Measurements from ENCODE around the gene CAMK2B. TPM values are rescaled to one million over a fixed set of nuclear protein-coding genes. Genes with fewer than 3 reads are reported as not detected.
A peak's percentile ranks its signal among the peaks of the same experiment; 100 is the strongest.

Gene CAMK2B
- total RNA-seq, 1 experiment from 2014 or later, result 0.34 TPM

DNA sequence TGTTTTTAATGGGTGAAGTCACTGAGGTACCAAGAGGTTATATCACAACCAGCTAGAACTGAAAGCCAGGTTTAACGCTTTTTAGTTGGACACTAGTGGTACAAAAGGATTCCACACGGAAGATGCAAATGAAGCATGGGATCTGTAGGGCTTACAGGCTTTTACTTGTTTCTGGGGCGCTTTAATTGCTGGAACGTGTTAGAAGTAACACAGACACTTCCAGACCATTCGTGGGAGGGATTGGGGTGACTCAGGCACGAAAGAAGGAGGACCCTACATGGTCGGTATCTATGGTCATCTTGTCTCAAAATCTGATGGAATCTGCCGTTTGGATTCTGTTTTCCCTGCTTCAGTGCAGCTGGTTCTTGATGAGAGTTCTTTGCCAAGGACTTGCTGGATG lies 123.6 kb downstream of the CAMK2B start:
- TF ChIP-seq, protein P1, sequence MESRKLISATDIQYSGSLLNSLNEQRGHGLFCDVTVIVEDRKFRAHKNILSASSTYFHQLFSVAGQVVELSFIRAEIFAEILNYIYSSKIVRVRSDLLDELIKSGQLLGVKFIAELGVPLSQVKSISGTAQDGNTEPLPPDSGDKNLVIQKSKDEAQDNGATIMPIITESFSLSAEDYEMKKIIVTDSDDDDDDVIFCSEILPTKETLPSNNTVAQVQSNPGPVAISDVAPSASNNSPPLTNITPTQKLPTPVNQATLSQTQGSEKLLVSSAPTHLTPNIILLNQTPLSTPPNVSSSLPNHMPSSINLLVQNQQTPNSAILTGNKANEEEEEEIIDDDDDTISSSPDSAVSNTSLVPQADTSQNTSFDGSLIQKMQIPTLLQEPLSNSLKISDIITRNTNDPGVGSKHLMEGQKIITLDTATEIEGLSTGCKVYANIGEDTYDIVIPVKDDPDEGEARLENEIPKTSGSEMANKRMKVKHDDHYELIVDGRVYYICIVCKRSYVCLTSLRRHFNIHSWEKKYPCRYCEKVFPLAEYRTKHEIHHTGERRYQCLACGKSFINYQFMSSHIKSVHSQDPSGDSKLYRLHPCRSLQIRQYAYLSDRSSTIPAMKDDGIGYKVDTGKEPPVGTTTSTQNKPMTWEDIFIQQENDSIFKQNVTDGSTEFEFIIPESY (IDR thresholded peaks at IDR 0.05; ENCODE audit: extremely low read depth, insufficient replicate concordance, low read length), result no peak
- TF ChIP-seq, protein P2, sequence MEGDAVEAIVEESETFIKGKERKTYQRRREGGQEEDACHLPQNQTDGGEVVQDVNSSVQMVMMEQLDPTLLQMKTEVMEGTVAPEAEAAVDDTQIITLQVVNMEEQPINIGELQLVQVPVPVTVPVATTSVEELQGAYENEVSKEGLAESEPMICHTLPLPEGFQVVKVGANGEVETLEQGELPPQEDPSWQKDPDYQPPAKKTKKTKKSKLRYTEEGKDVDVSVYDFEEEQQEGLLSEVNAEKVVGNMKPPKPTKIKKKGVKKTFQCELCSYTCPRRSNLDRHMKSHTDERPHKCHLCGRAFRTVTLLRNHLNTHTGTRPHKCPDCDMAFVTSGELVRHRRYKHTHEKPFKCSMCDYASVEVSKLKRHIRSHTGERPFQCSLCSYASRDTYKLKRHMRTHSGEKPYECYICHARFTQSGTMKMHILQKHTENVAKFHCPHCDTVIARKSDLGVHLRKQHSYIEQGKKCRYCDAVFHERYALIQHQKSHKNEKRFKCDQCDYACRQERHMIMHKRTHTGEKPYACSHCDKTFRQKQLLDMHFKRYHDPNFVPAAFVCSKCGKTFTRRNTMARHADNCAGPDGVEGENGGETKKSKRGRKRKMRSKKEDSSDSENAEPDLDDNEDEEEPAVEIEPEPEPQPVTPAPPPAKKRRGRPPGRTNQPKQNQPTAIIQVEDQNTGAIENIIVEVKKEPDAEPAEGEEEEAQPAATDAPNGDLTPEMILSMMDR (IDR thresholded peaks at IDR 0.05 in 2 of 3, conservative IDR thresholded peaks at IDR 0.05 in 1 of 3; ENCODE audit: borderline replicate concordance in 1 of 3, insufficient read depth in 1 of 3, low read depth in 2 of 3, low read length in 2 of 3), result no peak
- TF ChIP-seq SP1 (IDR thresholded peaks at IDR 0.05; ENCODE audit: low read depth), result 0 out of 2 replicates have a peak, but pooled peaks have one; percentile 10
- no peaks in the 10 kb centered on the region for H3K9me2 ChIP-seq (ENCODE audit: insufficient read depth)
- intact Hi-C loops (cut with micrococcal nuclease), result no loop called here
- ATAC-seq (no peak), DNase-seq (ENCODE audit: low read depth, low spot score) (no peak)
- POLR2A ChIA-PET, result no interaction called here
- peaks cover 8 to 10% of the 10 kb centered on the region in 2 experiments; a peak in 2 of 4 replicates for H3K4me1 ChIP-seq (ENCODE audit: control insufficient read depth in 1 of 2, insufficient read depth in 2 of 2, low read length in 2 of 2)
- no peak overlapping the region for H2AFZ ChIP-seq (ENCODE audit: low read depth, low read length, poor library complexity, severe bottlenecking)
- H3K4me3 ChIP-seq (replicated peaks in 1 of 2; ENCODE audit: low read depth in 1 of 2, low read length in 2 of 2), result peak overlapping the region; percentile 95 to 98
- no peaks in the 10 kb centered on the region for H3K27me3 ChIP-seq (ENCODE audit: insufficient read depth, low read length)
- H3K9ac ChIP-seq (ENCODE audit: low read length), result peak overlapping the region; percentile 82
- H3K79me2 ChIP-seq (ENCODE audit: insufficient read depth, low read length), result peaks cover 56% of the 10 kb centered on the region
- RAD21 ChIA-PET (ENCODE audit: low non-redundant PET in 1 of 2, low total read pairs in 2 of 2, uncharacterized antibody in 2 of 2, unreplicated experiment in 2 of 2), result no interaction called here
- CTCF ChIA-PET, result interaction anchor here (0.6 kb wide), 1 partner anchor 38 kb away, joined by 3 read pairs; no protein-coding TSS in a partner anchor
- H3K9me3 ChIP-seq (ENCODE audit: control insufficient read depth in 1 of 2, insufficient read depth in 1 of 2, low read depth in 1 of 2, low read length in 2 of 2), result no peaks in the 10 kb centered on the region
- no peak overlapping the region for H3K27ac ChIP-seq (ENCODE audit: low read depth, low read length)
- BruUV-seq (replicated peaks), result no TSS peak
- no peaks in the 10 kb centered on the region for H4K20me1 ChIP-seq (ENCODE audit: insufficient read depth)
- peaks cover 16 to 19% of the 10 kb centered on the region in 2 experiments; a peak in 3 of 4 replicates for H3K36me3 ChIP-seq (ENCODE audit: control insufficient read depth in 1 of 2, insufficient read depth in 2 of 2, low read length in 2 of 2)
- H3K4me2 ChIP-seq (ENCODE audit: low read length), result peak overlapping the region; percentile 92
